ENCODE results near the gene CNTNAP3.
"Not testable (repeated sequence)": the region's sequence is repeated elsewhere in the genome, so short reads cannot be mapped to it uniquely, and the experiment has no call there.

CNTNAP3 gene

GRCh38 chr9:39028855-39029254, 259.1 kb downstream of the CNTNAP3 start:
- not testable (repeated sequence) for H3K4me3 Mint-ChIP-seq, ATAC-seq, H3K27ac Mint-ChIP-seq, H3K4me1 Mint-ChIP-seq, H3K27me3 Mint-ChIP-seq, H3K9me3 Mint-ChIP-seq, DNase-seq

GRCh38 chr9:39028168-39028567, 259.8 kb downstream of the CNTNAP3 start:
- H3K4me3 Mint-ChIP-seq, DNase-seq, ATAC-seq, H3K27ac Mint-ChIP-seq, H3K27me3 Mint-ChIP-seq, H3K4me1 Mint-ChIP-seq, H3K9me3 Mint-ChIP-seq: not testable (repeated sequence)

GRCh38 chr9:39025911-39026588, 261.9 kb downstream of the CNTNAP3 start:
- DNase-seq, H3K27ac Mint-ChIP-seq, H3K9me3 Mint-ChIP-seq, ATAC-seq, H3K27me3 Mint-ChIP-seq, H3K4me3 Mint-ChIP-seq, H3K4me1 Mint-ChIP-seq: not testable (repeated sequence)

All from stimulated activated naive CD8-positive, alpha-beta T cell treated with anti-CD3 and anti-CD28 coated beads, Interleukin-15, amount 100 ng/mL, for 72 hours (primary cell).